GM12878 (cell line): ENCODE results near the gene KRTAP5-2. TPM values are rescaled to one million over a fixed set of nuclear protein-coding genes. Genes with fewer than 3 reads are reported as not detected.
"Not testable (repeated sequence)": the region's sequence is repeated elsewhere in the genome, so short reads cannot be mapped to it uniquely, and the experiment has no call there.

Experiments used
- ATAC-seq: fragments of 200-7000 bp; cut with Tn5 transposase; 3 replicates; pipeline ENCODE4 v1.9.1; 2020; ENCODE audit warnings: mild to moderate bottlenecking, moderate library complexity
- BruUV-seq: library from RNA; stranded (reverse); fragments of 400-500 nt; replicated peaks from 2 replicates; lab custom pipeline; 2021; lab: Mats Ljungman, UMichigan
- CTCF ChIA-PET: fragments of 300-600 bp; sonication (Branson Sonifier 250); formaldehyde crosslinking; extraction: SDS; loops from one replicate; lab custom pipeline; 2021; ENCODE audit warnings: inconsistent platforms; lab: Yijun Ruan, JAX
- POLR2A ChIA-PET: fragments of 350-600 bp; formaldehyde crosslinking; extraction: SDS; loops from one replicate; lab custom pipeline; 2021; ENCODE audit warnings: inconsistent platforms; lab: Charles Lee
- RAD21 ChIA-PET: fragments of 300-600 bp; sonication (Branson Sonifier 250); formaldehyde crosslinking; loops from one replicate; lab custom pipeline; 2023; ENCODE audit warnings: antibody characterized with exemption; ENCODE audit not compliant: unreplicated experiment; lab: Charles Lee
- SMC1A ChIA-PET: fragments of 300-600 bp; sonication (Branson Sonifier 250); formaldehyde crosslinking; loops from one replicate; lab custom pipeline; 2023; ENCODE audit not compliant: unreplicated experiment, uncharacterized antibody; lab: Charles Lee
- DNase-seq: peaks from one replicate; pipeline ENCODE4 v3.0.0-alpha.2; 2011; ENCODE audit warnings: low read depth, low spot score
- FAIRE-seq: peaks from 3 replicates; lab custom pipeline; 2011; peaks lifted over from hg19 to GRCh38; lab: Jason Lieb, UNC
- H2AFZ ChIP-seq: 2 replicates; pipeline ENCODE4 v1.6.0; 2011; ENCODE audit warnings: low read depth, low read length, control low read depth; ENCODE audit not compliant: control insufficient read depth
- H3K27ac ChIP-seq: 2 replicates; pipeline ENCODE4 v1.5.1; 2011; ENCODE audit warnings: control low read depth; ENCODE audit not compliant: control insufficient read depth, insufficient read depth
- H3K27me3 ChIP-seq, 2 experiments: replicated peaks in 1 of 2; 2 replicates each; pipeline versions ENCODE4 v1.6.0 to v1.6.1; 2011; ENCODE audit warnings: low read length in 1 of 2; ENCODE audit not compliant: control insufficient read depth in 2 of 2, insufficient read depth in 2 of 2
- H3K36me3 ChIP-seq, 2 experiments: 2 replicates each; pipeline ENCODE4 v1.5.1; 2011; ENCODE audit warnings: low read length in 1 of 2; ENCODE audit not compliant: control insufficient read depth in 2 of 2, insufficient read depth in 2 of 2
- H3K4me1 ChIP-seq: 2 replicates; pipeline ENCODE4 v1.6.1; 2011; ENCODE audit warnings: mild to moderate bottlenecking, low read length, moderate library complexity, mixed read lengths; ENCODE audit not compliant: control insufficient read depth, insufficient read depth
- H3K4me2 ChIP-seq: 2 replicates; pipeline ENCODE4 v1.6.0; 2011; ENCODE audit warnings: control low read depth; ENCODE audit not compliant: control insufficient read depth, insufficient read depth
- H3K4me3 ChIP-seq: fragments of 200-600 bp; sonication (generic); 2 replicates; pipeline ENCODE4 v1.5.1; 2016
- H3K79me2 ChIP-seq: 2 replicates; pipeline ENCODE4 v1.6.0; 2011; ENCODE audit warnings: low read length; ENCODE audit not compliant: control insufficient read depth, insufficient read depth
- H3K9ac ChIP-seq: 2 replicates; pipeline ENCODE4 v1.8.0; 2011; ENCODE audit warnings: low read length, control low read depth, mixed read lengths; ENCODE audit not compliant: control insufficient read depth, insufficient read depth
- H3K9me3 ChIP-seq: replicated peaks from 3 replicates; pipeline ENCODE4 v1.5.1; 2011; ENCODE audit warnings: mild to moderate bottlenecking, low read length; ENCODE audit not compliant: control insufficient read depth, insufficient read depth
- H4K20me1 ChIP-seq: 2 replicates; pipeline ENCODE4 v1.6.0; 2011; ENCODE audit not compliant: control insufficient read depth, insufficient read depth
- CUX1 ChIP-seq: IDR thresholded peaks from 2 replicates; pipeline ENCODE4 v1.6.1; 2012; ENCODE audit warnings: improper control_type of control experiment, low read depth, low read length; ENCODE audit not compliant: insufficient replicate concordance
- ESRRA ChIP-seq: IDR thresholded peaks from 2 replicates; pipeline ENCODE4 v1.6.1; 2012; ENCODE audit warnings: mild to moderate bottlenecking, low read length, improper control_type of control experiment
- TAF1 ChIP-seq: IDR thresholded peaks from 2 replicates; pipeline ENCODE4 v1.6.1; 2011; ENCODE audit warnings: mild to moderate bottlenecking, low read depth, low read length, borderline replicate concordance
- WGBS: methylation state at CpG from one replicate; pipeline ENCODE4 v1.1.6; 2016; ENCODE audit warnings: low lambda C conversion rate; ENCODE audit not compliant: insufficient replicate concordance, insufficient coverage; ENCODE audit errors: missing lambda C conversion rate; 5-methylcytosine and 5-hydroxymethylcytosine counted together
- in situ Hi-C: fragments of 300-500 bp; cut with MboI; formaldehyde crosslinking; loops from 9 replicates; pipeline ENCODE4 v1.14.3; 2018; ENCODE audit warnings: mixed read lengths
- intact Hi-C: fragments of 100-400 bp; cut with micrococcal nuclease; formaldehyde crosslinking; loops from one replicate; pipeline ENCODE4 v1.14.2; 2022; ENCODE audit not compliant: unreplicated experiment
- polyA plus RNA-seq, 11 experiments: library from polyadenylated mRNA; depleted of rRNA in 4 of 11; unstranded in 6 of 11; stranded (reverse) in 5 of 11; fragments of >200 nt; fragmentation: Nextera tagmentation in 4 of 11; fragmentation: Illumina TruSeq in 1 of 11; extraction: Ambion mirVana in 4 of 11; extraction: Trizol in 1 of 11; gene quantifications; 1 replicate in 1 of 11; 2 replicates in 10 of 11; pipeline versions ENCODE4 v1.2.1 to v1.2.3, GENCODE V29; 2011 to 2016; ENCODE audit warnings: inconsistent platforms in 2 of 11, missing spikeins in 2 of 11, low read depth in 1 of 11
- total RNA-seq, 4 experiments: library from RNA; depleted of rRNA in 3 of 4; stranded (reverse); fragments of >200 nt in 3 of 4; fragmentation: Illumina TruSeq in 1 of 4; extraction: Trizol in 1 of 4; gene quantifications; 2 replicates each; pipeline versions ENCODE4 v1.2.1 to v1.2.3, GENCODE V29; 2013 to 2021

The KRTAP5-2 gene
- total and polyA plus RNA-seq, 10 of the 15 experiments (the other 5 are each of a cell fraction or from before 2014, with no cell fraction given), result not detected

- no peak for TF ChIP-seq CUX1
- no peak for TF ChIP-seq TAF1
- TF ChIP-seq ESRRA, result no peak
Observed at GRCh38 chr11:1598816-1599215, 722 bp upstream of the KRTAP5-2 start (continued).

- intact Hi-C loops, BruUV-seq: not testable (repeated sequence)
Observed at GRCh38 chr11:1598406-1598805, 312 bp upstream of the KRTAP5-2 start.

More at GRCh38 chr11:1598406-1598805, 312 bp upstream of the KRTAP5-2 start:
- SMC1A ChIA-PET, result interaction anchor here (1.8 kb wide), 1 partner anchor 28 kb away, joined by 4 read pairs; no protein-coding TSS in a partner anchor
- H3K27ac ChIP-seq, POLR2A ChIA-PET, H3K4me1 ChIP-seq, H2AFZ ChIP-seq, H3K4me3 ChIP-seq, H3K9ac ChIP-seq, H3K9me3 ChIP-seq, H3K79me2 ChIP-seq, in situ Hi-C loops, H3K36me3 ChIP-seq, H4K20me1 ChIP-seq, H3K27me3 ChIP-seq, DNase-seq, ATAC-seq, H3K4me2 ChIP-seq, FAIRE-seq: not testable (repeated sequence)
- RAD21 ChIA-PET, result interaction anchor here (0.6 kb wide), 1 partner anchor 1623 kb away, joined by 7 read pairs; no protein-coding TSS in a partner anchor
- 13% methylated on average over 3 of the region's 3 CpGs for WGBS
- CTCF ChIA-PET, result interaction anchor here (1.2 kb wide), 1 partner anchor 15 kb away, joined by 3 read pairs; no protein-coding TSS in a partner anchor
